Activated naive CD8-positive, alpha-beta T cell (primary cell): ENCODE data around the gene DNAL1.

Experiments
- H3K27ac Mint-ChIP-seq: one replicate; pipeline ENCODE4 v1.8.0; 2021; ENCODE audit warnings: mixed read lengths
- H3K27me3 Mint-ChIP-seq: one replicate; pipeline ENCODE4 v1.8.0; 2021; ENCODE audit warnings: mixed read lengths
- H3K36me3 Mint-ChIP-seq: one replicate; pipeline ENCODE4 v1.8.0; 2021; ENCODE audit warnings: mixed read lengths
- H3K4me1 Mint-ChIP-seq: one replicate; pipeline ENCODE4 v1.8.0; 2021; ENCODE audit warnings: low read depth, mixed read lengths
- H3K4me3 Mint-ChIP-seq: one replicate; pipeline ENCODE4 v1.8.0; 2021; ENCODE audit warnings: mild to moderate bottlenecking, mixed read lengths
- H3K9me3 Mint-ChIP-seq: one replicate; pipeline ENCODE4 v1.8.0; 2021; ENCODE audit warnings: low read depth, mixed read lengths

DNAL1 gene

DNA sequence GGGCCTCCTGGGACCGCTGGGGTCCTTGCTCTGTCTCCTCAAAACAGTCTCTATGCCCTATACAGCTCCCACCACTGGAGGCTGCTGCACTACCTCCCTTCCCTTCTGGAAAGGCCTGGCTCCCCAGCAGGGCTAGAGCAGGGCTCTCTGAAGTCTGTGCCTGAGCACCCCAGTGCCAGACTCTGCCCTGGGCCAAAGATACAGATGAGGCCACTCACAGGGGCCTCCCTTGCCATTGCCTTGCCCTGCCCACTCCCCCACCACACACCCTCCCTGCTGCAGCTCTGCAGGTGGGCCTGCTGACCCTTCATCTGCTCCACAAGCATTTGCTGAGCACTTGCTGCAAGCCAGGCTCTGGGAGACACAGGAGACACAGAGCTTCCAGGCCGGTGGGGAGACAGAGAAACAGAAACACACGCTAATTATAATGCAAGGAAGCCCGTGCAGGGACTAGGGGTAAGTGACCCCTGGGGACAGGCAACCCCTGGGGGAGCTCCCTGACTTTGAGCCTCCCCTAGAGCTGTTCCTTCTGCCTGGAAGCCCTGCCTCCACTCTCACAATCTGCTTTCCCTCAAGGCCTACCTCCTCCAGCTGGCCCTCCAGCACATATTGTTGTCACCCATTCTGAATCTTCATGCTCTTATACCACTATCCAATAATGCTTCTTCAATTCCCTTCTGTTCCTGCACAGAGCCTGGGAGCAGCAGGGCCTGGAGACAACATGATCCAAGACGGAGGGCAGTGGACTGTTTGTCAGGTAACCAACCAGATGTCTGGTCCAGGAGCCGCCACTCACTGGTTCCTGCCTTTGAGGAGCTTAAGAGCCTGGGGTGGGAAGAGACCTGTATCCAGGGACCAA lies 102.0 kb downstream of the DNAL1 start:
- Mint-ChIP-seq H3K4me3 (peak overlapping the region; percentile 33), H3K9me3 (no peaks in the 10 kb centered on the region), H3K36me3 (no peaks in the 10 kb centered on the region), H3K27me3 (no peaks in the 10 kb centered on the region), H3K27ac (peak overlapping the region; percentile 82), H3K4me1 (peaks cover 94% of the 10 kb centered on the region)

- H3K27ac Mint-ChIP-seq = peak overlapping the region; percentile 82
- H3K27me3 Mint-ChIP-seq = no peaks in the 10 kb centered on the region
- peak overlapping the region; percentile 33 for H3K4me3 Mint-ChIP-seq
- H3K9me3 Mint-ChIP-seq = no peaks in the 10 kb centered on the region
- H3K36me3 Mint-ChIP-seq = no peaks in the 10 kb centered on the region
- peaks cover 94% of the 10 kb centered on the region for H3K4me1 Mint-ChIP-seq
These were observed 102.8 kb downstream of the DNAL1 start for GRCh38 chr14:73747379-73748211.

DNA sequence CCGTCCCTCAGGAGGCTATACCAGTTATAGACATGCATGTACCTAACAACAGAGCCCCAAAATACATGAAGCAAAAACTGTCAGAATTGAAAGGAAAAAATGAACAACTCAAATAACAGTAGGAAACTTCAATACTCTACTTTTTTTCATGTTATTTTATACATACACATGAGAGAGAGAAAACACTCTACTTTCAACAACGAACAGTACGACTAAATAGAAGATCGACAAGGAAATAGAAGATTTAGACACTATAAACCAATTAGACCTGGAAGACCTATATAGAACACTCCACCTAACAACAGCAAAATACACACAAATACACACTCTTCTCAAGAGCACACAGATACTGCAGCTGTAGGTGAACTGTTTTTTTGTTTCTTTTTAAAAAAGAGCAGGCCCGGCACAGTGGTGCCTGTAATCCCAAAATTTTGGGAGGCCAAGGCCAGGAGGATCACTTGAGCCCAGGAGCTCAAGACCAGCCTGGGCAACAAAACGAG lies 104.1 kb downstream of the DNAL1 start:
- H3K36me3 Mint-ChIP-seq = no peaks in the 10 kb centered on the region
- H3K4me3 Mint-ChIP-seq = peak overlapping the region; percentile 60
- no peaks in the 10 kb centered on the region for H3K9me3 Mint-ChIP-seq
- peak overlapping the region; percentile 59 for H3K27ac Mint-ChIP-seq
- no peaks in the 10 kb centered on the region for H3K27me3 Mint-ChIP-seq
- H3K4me1 Mint-ChIP-seq = peaks cover 94% of the 10 kb centered on the region

GRCh38 chr14:73749706-73750530 lies 105.1 kb downstream of the DNAL1 start:
- Mint-ChIP-seq H3K27ac (peak overlapping the region; percentile 97), H3K4me3 (peak overlapping the region; percentile 10), H3K27me3 (no peaks in the 10 kb centered on the region), H3K36me3 (no peaks in the 10 kb centered on the region), H3K9me3 (no peaks in the 10 kb centered on the region), H3K4me1 (peaks cover 94% of the 10 kb centered on the region)

- peak overlapping the region; percentile 10 for H3K4me3 Mint-ChIP-seq
- no peaks in the 10 kb centered on the region for H3K9me3 Mint-ChIP-seq
- H3K4me1 Mint-ChIP-seq = peaks cover 94% of the 10 kb centered on the region
- H3K27me3 Mint-ChIP-seq = no peaks in the 10 kb centered on the region
- H3K27ac Mint-ChIP-seq = peak overlapping the region; percentile 97
- no peaks in the 10 kb centered on the region for H3K36me3 Mint-ChIP-seq
These were observed 105.7 kb downstream of the DNAL1 start for GRCh38 chr14:73750531-73750901.

DNA sequence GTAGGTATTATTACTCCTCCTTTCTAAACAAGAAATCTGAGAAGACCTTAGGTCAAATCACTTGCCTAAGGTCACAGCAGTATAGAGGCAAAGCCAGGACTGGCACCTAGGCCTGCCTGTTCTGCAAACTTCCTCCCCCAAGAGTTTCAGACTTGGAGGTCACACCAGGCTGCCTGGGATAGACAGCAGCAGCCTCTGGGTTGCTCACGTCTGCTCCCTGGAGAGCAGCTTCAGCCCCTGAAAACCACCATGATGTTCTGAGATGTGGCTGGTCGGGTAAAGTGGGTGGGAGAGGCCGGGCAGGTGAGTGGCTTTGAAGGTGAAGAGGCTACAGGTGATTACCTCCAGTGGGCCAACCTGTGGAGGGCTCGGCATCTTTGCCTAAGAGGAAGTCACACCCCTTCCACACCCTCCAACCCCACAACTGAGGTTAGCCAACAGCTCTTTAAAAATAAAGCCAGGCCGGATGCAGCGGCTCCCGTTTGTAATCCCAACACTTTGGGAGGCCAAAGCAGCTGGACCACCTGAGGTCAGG lies 106.4 kb downstream of the DNAL1 start:
- H3K9me3 Mint-ChIP-seq = no peaks in the 10 kb centered on the region
- no peaks in the 10 kb centered on the region for H3K36me3 Mint-ChIP-seq
- peaks cover 96% of the 10 kb centered on the region for H3K4me1 Mint-ChIP-seq
- H3K4me3 Mint-ChIP-seq = peak overlapping the region; percentile 23
- no peaks in the 10 kb centered on the region for H3K27me3 Mint-ChIP-seq
- peak overlapping the region; percentile 97 for H3K27ac Mint-ChIP-seq

- Mint-ChIP-seq H3K27ac (peak overlapping the region; percentile 97), H3K27me3 (no peaks in the 10 kb centered on the region), H3K36me3 (no peaks in the 10 kb centered on the region), H3K9me3 (no peaks in the 10 kb centered on the region), H3K4me1 (peaks cover 97% of the 10 kb centered on the region), H3K4me3 (peak overlapping the region; percentile 92)
These were observed 107.7 kb downstream of the DNAL1 start for GRCh38 chr14:73752297-73752992.
